ENCODE data around the gene GAPDH. TPM values are rescaled to one million over a fixed set of nuclear protein-coding genes. Genes with fewer than 3 reads are reported as not detected.

GAPDH gene
- total and polyA plus RNA-seq, 5 donors = 3,735 to 4,983 (median 3,958) TPM

DNA sequence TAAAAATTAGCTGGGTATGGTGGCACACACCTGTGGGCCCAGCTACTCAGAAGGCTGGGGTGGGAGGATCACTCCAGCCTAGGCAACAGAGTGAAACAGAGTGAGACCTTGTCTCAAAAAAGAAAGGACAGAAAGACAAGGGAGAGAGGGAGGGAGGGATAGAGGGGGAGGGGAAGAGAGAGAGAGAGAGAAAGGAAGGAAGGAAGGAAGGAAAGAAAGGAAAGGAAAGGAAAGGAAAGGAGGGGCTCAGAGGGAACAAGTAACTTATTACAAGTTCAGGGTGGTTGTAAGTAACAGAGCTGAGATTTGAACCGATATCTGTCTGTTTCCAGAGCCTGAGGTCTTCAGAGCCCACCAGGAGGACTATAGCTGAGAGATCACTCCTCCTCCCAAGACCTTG is 13.2 kb downstream of the GAPDH start:
- Histone ChIP-seq H3K4me3 (ENCODE audit: low read length) (no peak overlapping the region), H3K4me1 (ENCODE audit: control insufficient read depth, insufficient read depth, low read length) (peaks cover 14% of the 10 kb centered on the region), H3K27ac (ENCODE audit: low read length) (peak overlapping the region; percentile 2), H3K27me3 (ENCODE audit: control insufficient read depth, insufficient read depth) (no peaks in the 10 kb centered on the region), H3K9me3 (ENCODE audit: control insufficient read depth, low read length) (no peaks in the 10 kb centered on the region)
- DNase-seq (no peak), ATAC-seq (no peak)
- intact Hi-C loops (cut with DNase I) = no loop called here
- WGBS = 57% methylated on average over 1 of the region's 1 CpG

GRCh38 chr12:6547987-6548386 is 13.7 kb downstream of the GAPDH start:
- peak overlapping the region; percentile 2 for H3K27ac ChIP-seq (ENCODE audit: low read length)
- peak; percentile 48 to 76 (median 68) for DNase-seq
- ATAC-seq = peak in 1 of 2 donors; percentile 1
- no peaks in the 10 kb centered on the region for H3K9me3 ChIP-seq (ENCODE audit: control insufficient read depth, low read length)
- no peaks in the 10 kb centered on the region for H3K27me3 ChIP-seq (ENCODE audit: control insufficient read depth, insufficient read depth)
- intact Hi-C loops (cut with DNase I) = no loop called here
- WGBS = 37% methylated on average over 9 of the region's 9 CpGs
- peaks cover 14% of the 10 kb centered on the region for H3K4me1 ChIP-seq (ENCODE audit: control insufficient read depth, insufficient read depth, low read length)
- H3K4me3 ChIP-seq (ENCODE audit: low read length) = no peak overlapping the region

- DNase-seq (peak; percentile 28 to 69 (median 59)), ATAC-seq (no peak)
- Histone ChIP-seq H3K27me3 (ENCODE audit: control insufficient read depth, insufficient read depth) (no peaks in the 10 kb centered on the region), H3K4me1 (ENCODE audit: control insufficient read depth, insufficient read depth, low read length) (peaks cover 16% of the 10 kb centered on the region), H3K9me3 (ENCODE audit: control insufficient read depth, low read length) (no peaks in the 10 kb centered on the region), H3K4me3 (ENCODE audit: low read length) (no peak overlapping the region), H3K27ac (ENCODE audit: low read length) (no peak overlapping the region)
- intact Hi-C loops (cut with DNase I) = no loop called here
- WGBS = 68% methylated on average over 26 of the region's 26 CpGs
Observed at GRCh38 chr12:6548556-6548955, 14.2 kb downstream of the GAPDH start.

DNA sequence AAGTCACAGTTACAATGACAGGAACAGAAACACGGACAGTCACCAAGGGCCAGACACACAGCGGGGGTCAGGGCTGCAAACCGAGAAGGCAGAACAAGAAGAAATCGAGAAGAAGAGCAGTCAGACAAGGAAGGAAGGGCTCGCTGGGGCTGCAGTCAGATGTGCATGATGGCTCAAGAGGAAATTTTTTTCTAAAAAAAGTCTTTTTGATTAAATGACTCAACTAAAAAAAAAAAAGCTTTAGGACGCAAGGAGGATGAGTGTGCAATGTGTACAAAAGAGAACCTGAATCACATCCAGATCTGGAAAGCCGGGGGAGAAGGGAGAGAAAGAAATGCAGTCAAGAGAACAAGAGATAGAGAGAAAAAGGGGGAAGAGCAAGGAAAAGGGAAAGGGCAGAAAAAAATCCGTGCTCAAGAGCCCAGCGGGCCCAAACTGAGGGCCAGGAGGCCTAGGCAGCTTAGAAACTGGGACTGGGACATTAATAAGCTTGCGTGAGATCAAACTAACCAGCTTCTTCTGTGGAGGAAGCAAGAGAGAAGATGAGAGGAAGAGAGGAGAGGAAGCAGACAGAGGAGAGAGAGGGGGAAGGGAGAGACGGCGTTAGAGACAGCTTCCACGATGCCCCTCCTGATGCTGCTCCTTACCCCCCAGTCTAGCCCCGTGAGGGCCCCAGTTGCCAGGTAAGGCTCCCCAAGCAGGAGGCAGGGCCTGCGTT is 14.8 kb downstream of the GAPDH start:
- H3K27me3 ChIP-seq (ENCODE audit: control insufficient read depth, insufficient read depth) = no peaks in the 10 kb centered on the region

GRCh38 chr12:6549684-6550151 is 15.4 kb downstream of the GAPDH start:
- ATAC-seq (no peak), DNase-seq (peak; percentile 11 to 55 (median 53))
- Histone ChIP-seq H3K9me3 (ENCODE audit: control insufficient read depth, low read length) (no peaks in the 10 kb centered on the region), H3K27me3 (ENCODE audit: control insufficient read depth, insufficient read depth) (no peaks in the 10 kb centered on the region), H3K4me3 (ENCODE audit: low read length) (no peak overlapping the region), H3K27ac (ENCODE audit: low read length) (no peak overlapping the region), H3K4me1 (ENCODE audit: control insufficient read depth, insufficient read depth, low read length) (peaks cover 17% of the 10 kb centered on the region)
- 92% methylated on average over 18 of the region's 18 CpGs for WGBS
- intact Hi-C loops (cut with DNase I) = no loop called here

More for the DNA sequence above, 14.8 kb downstream of the GAPDH start:
- no peak overlapping the region for H3K27ac ChIP-seq (ENCODE audit: low read length)
- peaks cover 16% of the 10 kb centered on the region for H3K4me1 ChIP-seq (ENCODE audit: control insufficient read depth, insufficient read depth, low read length)
- H3K9me3 ChIP-seq (ENCODE audit: control insufficient read depth, low read length) = no peaks in the 10 kb centered on the region
- no peak for ATAC-seq
- 77% methylated on average over 15 of the region's 15 CpGs for WGBS
- intact Hi-C loops (cut with DNase I) = no loop called here
- peak; percentile 10 to 63 (median 17) for DNase-seq
- no peak overlapping the region for H3K4me3 ChIP-seq (ENCODE audit: low read length)

DNA sequence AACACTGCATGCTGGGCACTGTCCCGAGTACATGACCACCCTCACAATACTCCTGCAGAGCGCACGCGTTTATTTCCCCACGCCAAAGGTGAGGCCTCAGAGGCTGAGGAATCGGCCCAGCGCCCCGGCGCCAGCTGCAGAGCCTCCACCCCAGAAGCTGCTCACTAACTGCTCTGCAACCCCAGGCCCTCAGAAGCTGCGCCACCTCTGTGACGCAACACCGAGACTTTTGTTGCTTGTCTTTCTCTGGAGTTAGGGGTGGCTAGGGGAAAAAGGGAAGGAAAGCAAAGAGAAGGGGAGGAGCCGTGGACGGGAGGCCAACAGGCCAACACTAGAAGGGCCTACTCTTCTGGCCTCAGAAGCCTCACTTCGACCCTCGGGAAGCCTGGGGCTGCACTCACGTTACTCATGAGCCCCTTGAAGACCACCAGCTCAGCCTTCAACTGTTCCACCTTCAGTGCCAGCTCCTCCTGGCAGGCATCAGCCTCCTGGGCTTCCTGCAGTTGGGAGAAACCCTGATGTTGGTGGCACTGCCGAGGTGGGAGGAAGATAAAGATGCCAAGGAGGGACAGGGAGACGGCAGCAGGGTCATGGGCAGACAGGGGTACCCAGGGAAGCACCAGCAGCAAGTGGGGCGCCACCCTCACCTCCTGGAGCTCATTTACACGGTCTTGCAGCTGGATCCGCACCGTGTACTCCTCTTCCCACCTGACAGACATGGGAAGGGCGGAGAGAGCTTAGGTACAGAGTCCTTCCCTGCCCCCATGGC is 16.2 kb downstream of the GAPDH start:
- intact Hi-C loops (cut with DNase I) = no loop called here
- no peaks in the 10 kb centered on the region for H3K9me3 ChIP-seq (ENCODE audit: control insufficient read depth, low read length)
- H3K27me3 ChIP-seq (ENCODE audit: control insufficient read depth, insufficient read depth) = no peaks in the 10 kb centered on the region
- ATAC-seq (no peak), DNase-seq (peak; percentile 46 to 78 (median 70))
- 77% methylated on average over 24 of the region's 24 CpGs for WGBS
- H3K27ac ChIP-seq (ENCODE audit: low read length) = peak overlapping the region; percentile 88
- peaks cover 18% of the 10 kb centered on the region for H3K4me1 ChIP-seq (ENCODE audit: control insufficient read depth, insufficient read depth, low read length)
- H3K4me3 ChIP-seq (ENCODE audit: low read length) = no peak overlapping the region

DNA sequence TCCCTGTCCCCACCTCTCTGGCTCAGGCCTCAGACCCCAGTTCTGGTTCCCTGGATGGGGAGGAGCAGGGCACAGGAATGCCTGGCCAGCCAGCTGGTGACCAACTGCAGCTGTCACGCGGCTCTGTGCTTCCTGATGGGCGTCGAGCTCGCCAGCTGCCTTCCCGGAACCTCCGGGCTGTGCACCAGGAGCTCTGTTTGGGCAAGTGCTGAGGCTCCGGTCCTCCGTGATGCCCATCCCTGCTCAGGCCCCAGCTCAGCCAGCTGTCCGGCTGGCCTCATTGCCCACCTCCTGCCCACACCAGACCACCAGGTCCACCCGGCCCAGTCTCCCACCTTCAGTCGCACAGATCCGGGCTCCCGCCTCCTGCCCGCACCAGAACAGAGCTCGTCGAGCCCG is 16.7 kb downstream of the GAPDH start:
- intact Hi-C loops (cut with DNase I) = no loop called here
- Histone ChIP-seq H3K9me3 (ENCODE audit: control insufficient read depth, low read length) (no peaks in the 10 kb centered on the region), H3K27ac (ENCODE audit: low read length) (peak overlapping the region; percentile 88), H3K4me1 (ENCODE audit: control insufficient read depth, insufficient read depth, low read length) (peaks cover 18% of the 10 kb centered on the region), H3K27me3 (ENCODE audit: control insufficient read depth, insufficient read depth) (no peaks in the 10 kb centered on the region), H3K4me3 (ENCODE audit: low read length) (no peak overlapping the region)
- 39% methylated on average over 18 of the region's 18 CpGs for WGBS
- DNase-seq = peak; percentile 81 to 90 (median 87)
- peak; percentile 8 to 25 for ATAC-seq

DNA sequence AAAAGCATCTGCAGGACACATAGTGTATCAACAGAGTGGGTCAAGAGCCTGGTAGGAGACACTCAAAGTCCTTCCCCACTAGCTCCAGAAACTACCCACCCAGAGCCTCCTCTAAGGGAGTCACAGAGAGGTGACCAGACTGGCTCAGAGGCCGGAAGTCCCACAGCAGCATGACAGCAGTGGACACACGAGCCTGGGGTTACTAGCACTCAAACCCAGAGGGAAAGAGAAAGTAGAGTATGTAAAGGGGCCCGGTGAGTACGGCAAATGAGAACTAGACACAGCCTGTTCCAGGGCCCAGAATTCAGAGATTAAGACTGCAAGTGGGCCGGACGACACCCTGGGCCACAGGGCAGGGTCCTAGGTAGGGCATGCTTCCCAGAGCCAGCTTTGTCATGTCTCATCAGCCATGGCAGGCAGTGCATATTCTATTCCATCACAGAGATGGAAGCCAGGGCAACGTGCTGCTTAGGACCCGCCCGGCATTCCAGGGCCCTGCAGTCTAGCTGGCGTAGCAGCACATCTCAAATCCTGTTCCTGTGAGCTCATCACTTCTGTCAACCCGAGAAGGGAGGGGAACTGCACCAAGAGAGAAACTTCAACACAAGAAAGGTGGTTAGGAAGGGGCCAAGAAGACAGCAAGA is 17.3 kb downstream of the GAPDH start:
- Histone ChIP-seq H3K9me3 (ENCODE audit: control insufficient read depth, low read length) (no peaks in the 10 kb centered on the region), H3K4me1 (ENCODE audit: control insufficient read depth, insufficient read depth, low read length) (peaks cover 18% of the 10 kb centered on the region), H3K27ac (ENCODE audit: low read length) (peak overlapping the region; percentile 88), H3K27me3 (ENCODE audit: control insufficient read depth, insufficient read depth) (no peaks in the 10 kb centered on the region), H3K4me3 (ENCODE audit: low read length) (no peak overlapping the region)
- intact Hi-C loops (cut with DNase I) = no loop called here
- 22% methylated on average over 11 of the region's 11 CpGs for WGBS
- ATAC-seq (peak in 1 of 2 donors; percentile 6), DNase-seq (peak in 2 of 3 donors; percentile 51 to 72)

GRCh38 chr12:6552140-6552551 is 17.8 kb downstream of the GAPDH start:
- H3K27ac ChIP-seq (ENCODE audit: low read length) = peak overlapping the region; percentile 88
- DNase-seq (peak; percentile 68 to 87 (median 83)), ATAC-seq (peak; percentile 52 to 56)
- H3K4me1 ChIP-seq (ENCODE audit: control insufficient read depth, insufficient read depth, low read length) = peaks cover 18% of the 10 kb centered on the region
- no peak overlapping the region for H3K4me3 ChIP-seq (ENCODE audit: low read length)
- intact Hi-C loops (cut with DNase I) = no loop called here
- H3K9me3 ChIP-seq (ENCODE audit: control insufficient read depth, low read length) = no peaks in the 10 kb centered on the region
- H3K27me3 ChIP-seq (ENCODE audit: control insufficient read depth, insufficient read depth) = no peaks in the 10 kb centered on the region
- WGBS = 14% methylated on average over 4 of the region's 4 CpGs

- intact Hi-C loops (cut with DNase I) = no loop called here
- H3K4me3 ChIP-seq (ENCODE audit: low read length) = peak overlapping the region; percentile 91
- no peaks in the 10 kb centered on the region for H3K27me3 ChIP-seq (ENCODE audit: control insufficient read depth, insufficient read depth)
- WGBS = 14% methylated on average over 15 of the region's 15 CpGs
- H3K27ac ChIP-seq (ENCODE audit: low read length) = peak overlapping the region; percentile 88
- H3K4me1 ChIP-seq (ENCODE audit: control insufficient read depth, insufficient read depth, low read length) = peaks cover 13% of the 10 kb centered on the region
- DNase-seq (peak in 2 of 3 donors; percentile 55 to 78), ATAC-seq (peak; percentile 45 to 54)
- no peaks in the 10 kb centered on the region for H3K9me3 ChIP-seq (ENCODE audit: control insufficient read depth, low read length)
Observed at GRCh38 chr12:6553051-6553868, 18.9 kb downstream of the GAPDH start.
